ENCODE data around the gene RPTN. TPM values are rescaled to one million over a fixed set of nuclear protein-coding genes. Genes with fewer than 3 reads are reported as not detected.

The RPTN gene, protein sequence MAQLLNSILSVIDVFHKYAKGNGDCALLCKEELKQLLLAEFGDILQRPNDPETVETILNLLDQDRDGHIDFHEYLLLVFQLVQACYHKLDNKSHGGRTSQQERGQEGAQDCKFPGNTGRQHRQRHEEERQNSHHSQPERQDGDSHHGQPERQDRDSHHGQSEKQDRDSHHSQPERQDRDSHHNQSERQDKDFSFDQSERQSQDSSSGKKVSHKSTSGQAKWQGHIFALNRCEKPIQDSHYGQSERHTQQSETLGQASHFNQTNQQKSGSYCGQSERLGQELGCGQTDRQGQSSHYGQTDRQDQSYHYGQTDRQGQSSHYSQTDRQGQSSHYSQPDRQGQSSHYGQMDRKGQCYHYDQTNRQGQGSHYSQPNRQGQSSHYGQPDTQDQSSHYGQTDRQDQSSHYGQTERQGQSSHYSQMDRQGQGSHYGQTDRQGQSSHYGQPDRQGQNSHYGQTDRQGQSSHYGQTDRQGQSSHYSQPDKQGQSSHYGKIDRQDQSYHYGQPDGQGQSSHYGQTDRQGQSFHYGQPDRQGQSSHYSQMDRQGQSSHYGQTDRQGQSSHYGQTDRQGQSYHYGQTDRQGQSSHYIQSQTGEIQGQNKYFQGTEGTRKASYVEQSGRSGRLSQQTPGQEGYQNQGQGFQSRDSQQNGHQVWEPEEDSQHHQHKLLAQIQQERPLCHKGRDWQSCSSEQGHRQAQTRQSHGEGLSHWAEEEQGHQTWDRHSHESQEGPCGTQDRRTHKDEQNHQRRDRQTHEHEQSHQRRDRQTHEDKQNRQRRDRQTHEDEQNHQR
- total RNA-seq, result not detected in 2 replicates
- long read RNA-seq, result 0 reads

DNA sequence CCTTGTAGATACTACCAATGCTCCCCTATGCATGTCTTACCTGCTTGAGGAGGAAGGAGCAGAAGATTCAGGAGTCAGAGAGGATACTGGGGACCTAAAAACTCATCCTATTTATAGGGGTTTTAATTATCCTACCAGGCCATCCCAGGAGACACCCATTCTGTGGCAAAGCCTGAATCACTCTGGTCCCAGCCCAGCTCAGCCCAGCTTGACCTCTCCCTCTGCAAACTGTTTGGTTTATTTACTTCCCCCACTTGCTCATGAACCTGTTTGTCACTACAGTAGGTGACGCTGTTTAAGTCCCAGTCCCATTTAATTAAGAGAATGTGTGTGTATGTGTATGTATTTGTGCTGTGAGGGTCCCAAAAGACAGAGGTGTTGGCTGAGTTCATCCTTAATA, at the start of gene RPTN:
TSS of gene RPTN (minus strand) at position 85 of the 400 bp plus-strand sequence. CDS start 1,339 bp downstream, outside the sequence.
- no peak within 1 kb of the TSS for H3K4me3 Mint-ChIP-seq
- peaks cover 23% of the 10 kb centered on the region for H3K9me3 Mint-ChIP-seq
- H3K4me1 Mint-ChIP-seq, result no peaks in the 10 kb centered on the region
- H3K36me3 Mint-ChIP-seq (ENCODE audit: low read depth), result peaks cover 3% of the 10 kb centered on the region
- DNase-seq (ENCODE audit: low read depth, low spot score), result no peak
- TF ChIP-seq, protein P1, sequence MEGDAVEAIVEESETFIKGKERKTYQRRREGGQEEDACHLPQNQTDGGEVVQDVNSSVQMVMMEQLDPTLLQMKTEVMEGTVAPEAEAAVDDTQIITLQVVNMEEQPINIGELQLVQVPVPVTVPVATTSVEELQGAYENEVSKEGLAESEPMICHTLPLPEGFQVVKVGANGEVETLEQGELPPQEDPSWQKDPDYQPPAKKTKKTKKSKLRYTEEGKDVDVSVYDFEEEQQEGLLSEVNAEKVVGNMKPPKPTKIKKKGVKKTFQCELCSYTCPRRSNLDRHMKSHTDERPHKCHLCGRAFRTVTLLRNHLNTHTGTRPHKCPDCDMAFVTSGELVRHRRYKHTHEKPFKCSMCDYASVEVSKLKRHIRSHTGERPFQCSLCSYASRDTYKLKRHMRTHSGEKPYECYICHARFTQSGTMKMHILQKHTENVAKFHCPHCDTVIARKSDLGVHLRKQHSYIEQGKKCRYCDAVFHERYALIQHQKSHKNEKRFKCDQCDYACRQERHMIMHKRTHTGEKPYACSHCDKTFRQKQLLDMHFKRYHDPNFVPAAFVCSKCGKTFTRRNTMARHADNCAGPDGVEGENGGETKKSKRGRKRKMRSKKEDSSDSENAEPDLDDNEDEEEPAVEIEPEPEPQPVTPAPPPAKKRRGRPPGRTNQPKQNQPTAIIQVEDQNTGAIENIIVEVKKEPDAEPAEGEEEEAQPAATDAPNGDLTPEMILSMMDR (conservative IDR thresholded peaks at IDR 0.05), result no peak
- H3K27me3 Mint-ChIP-seq (ENCODE audit: low read depth), result no peaks in the 10 kb centered on the region
- no peak within 1 kb of the TSS for H3K27ac Mint-ChIP-seq (ENCODE audit: unreplicated experiment)

DNA sequence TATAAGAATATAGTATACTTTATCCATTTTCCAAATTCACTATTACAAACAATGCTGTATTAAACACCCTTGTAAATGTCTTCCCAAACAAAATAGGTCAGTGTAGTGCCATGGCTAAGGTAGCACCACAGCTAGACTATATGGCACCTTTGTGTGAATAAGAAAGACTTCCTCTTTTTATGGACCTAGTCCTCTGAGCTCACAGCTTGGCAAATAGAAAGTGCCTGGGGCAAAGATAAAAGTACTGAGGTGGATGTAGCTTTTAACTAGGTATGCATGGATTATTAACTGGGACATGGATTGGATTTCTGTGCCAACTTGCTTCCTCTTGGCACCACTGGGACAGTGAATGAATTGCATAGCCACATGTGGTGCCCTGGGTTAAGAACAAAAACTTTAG, 40.0 kb upstream of the RPTN start:
- H3K9me3 Mint-ChIP-seq, result peaks cover 24% of the 10 kb centered on the region
- H3K27ac Mint-ChIP-seq (ENCODE audit: unreplicated experiment), result no peak overlapping the region
- H3K27me3 Mint-ChIP-seq (ENCODE audit: low read depth), result no peaks in the 10 kb centered on the region
- no peak overlapping the region for H3K4me3 Mint-ChIP-seq
- H3K36me3 Mint-ChIP-seq (ENCODE audit: low read depth), result peaks cover 9% of the 10 kb centered on the region
- TF ChIP-seq, protein P1 (conservative IDR thresholded peaks at IDR 0.05), result no peak
- no peak for DNase-seq (ENCODE audit: low read depth, low spot score)
- no peaks in the 10 kb centered on the region for H3K4me1 Mint-ChIP-seq

DNA sequence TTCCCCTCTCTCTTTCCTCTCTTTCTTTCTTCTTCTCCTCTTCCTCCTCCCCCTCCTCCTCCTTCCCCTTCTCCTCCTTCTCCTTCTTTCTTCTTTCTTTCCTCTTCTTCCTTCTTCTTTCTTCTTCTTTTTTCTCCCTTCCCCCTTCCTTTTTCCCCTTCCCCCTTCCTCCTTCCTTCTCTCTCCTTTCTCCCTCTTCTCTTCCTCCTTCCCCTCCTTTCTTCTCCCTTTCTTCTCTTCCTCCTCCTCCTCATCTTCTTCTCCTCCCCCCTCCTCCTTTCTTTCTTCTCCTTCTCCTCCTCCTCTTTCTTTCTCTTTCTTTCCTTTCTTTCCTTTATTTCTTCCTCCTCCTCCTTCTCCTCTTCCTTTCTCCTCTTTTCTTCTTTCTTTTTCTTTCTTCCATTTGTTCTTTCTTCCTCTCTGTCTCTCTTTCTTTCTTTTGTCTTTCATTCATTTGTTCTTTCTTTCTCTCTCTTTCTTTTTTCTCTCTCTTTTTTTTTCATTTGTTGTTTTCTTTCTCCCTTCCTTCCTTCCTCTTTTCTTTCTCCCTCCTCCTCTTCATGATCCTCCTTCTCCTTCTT, 38.4 kb upstream of the RPTN start:
- H3K27ac Mint-ChIP-seq (ENCODE audit: unreplicated experiment), result no peak overlapping the region
- H3K4me1 Mint-ChIP-seq, result no peaks in the 10 kb centered on the region
- no peak for DNase-seq (ENCODE audit: low read depth, low spot score)
- H3K4me3 Mint-ChIP-seq, result no peak overlapping the region
- peaks cover 18% of the 10 kb centered on the region for H3K9me3 Mint-ChIP-seq
- TF ChIP-seq, protein P1 (conservative IDR thresholded peaks at IDR 0.05), result no peak
- peaks cover 5% of the 10 kb centered on the region for H3K36me3 Mint-ChIP-seq (ENCODE audit: low read depth)
- H3K27me3 Mint-ChIP-seq (ENCODE audit: low read depth), result no peaks in the 10 kb centered on the region

DNA sequence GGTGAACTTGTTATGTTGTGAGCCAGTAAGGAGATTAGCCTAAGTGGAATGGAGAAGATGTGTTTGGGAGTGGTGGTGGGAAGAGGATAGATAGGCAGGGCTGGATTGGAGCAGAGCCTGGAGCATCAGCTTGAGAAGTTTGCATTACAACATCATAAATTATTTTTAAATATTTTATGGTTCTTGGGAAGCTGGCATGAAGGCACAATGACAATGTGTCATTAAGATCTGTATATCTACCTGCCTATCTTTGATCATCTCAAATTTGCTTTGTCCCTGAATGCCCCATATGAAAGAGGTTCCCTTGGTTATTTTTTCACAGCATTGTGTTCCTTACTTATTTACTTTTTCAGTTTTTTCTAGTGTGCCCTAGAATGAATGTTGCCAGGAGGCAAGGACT, 32.7 kb upstream of the RPTN start:
- H3K27ac Mint-ChIP-seq (ENCODE audit: unreplicated experiment), result no peak overlapping the region
- H3K27me3 Mint-ChIP-seq (ENCODE audit: low read depth), result peaks cover 2% of the 10 kb centered on the region
- H3K9me3 Mint-ChIP-seq, result peaks cover 15% of the 10 kb centered on the region
- H3K4me3 Mint-ChIP-seq, result no peak overlapping the region
- TF ChIP-seq, protein P1 (conservative IDR thresholded peaks at IDR 0.05), result no peak
- H3K36me3 Mint-ChIP-seq (ENCODE audit: low read depth), result no peaks in the 10 kb centered on the region
- DNase-seq (ENCODE audit: low read depth, low spot score), result no peak
- no peaks in the 10 kb centered on the region for H3K4me1 Mint-ChIP-seq

DNA sequence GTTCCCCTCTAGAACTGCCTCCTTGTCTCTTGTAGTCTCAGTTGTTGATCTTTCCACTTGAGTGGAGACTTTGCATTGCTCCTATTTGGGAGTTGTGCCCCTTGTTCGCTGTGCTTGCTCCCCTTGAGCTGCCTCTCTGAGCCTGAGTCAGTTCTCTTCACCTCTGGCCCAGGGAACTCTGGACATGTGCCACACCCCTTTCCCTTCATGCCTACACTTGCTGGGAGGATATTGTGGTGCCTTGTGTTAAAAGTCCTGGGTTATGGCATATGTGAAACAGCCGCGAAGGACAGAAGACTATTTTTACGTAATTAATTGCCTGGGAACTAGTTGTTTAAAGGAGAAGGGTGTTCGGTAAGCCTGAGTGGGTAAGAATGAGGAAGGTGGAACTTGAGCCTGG, 32.2 kb upstream of the RPTN start:
- H3K9me3 Mint-ChIP-seq, result peaks cover 15% of the 10 kb centered on the region
- TF ChIP-seq, protein P1 (conservative IDR thresholded peaks at IDR 0.05), result no peak
- H3K4me1 Mint-ChIP-seq, result no peaks in the 10 kb centered on the region
- H3K36me3 Mint-ChIP-seq (ENCODE audit: low read depth), result no peaks in the 10 kb centered on the region
- DNase-seq (ENCODE audit: low read depth, low spot score), result no peak
- H3K27ac Mint-ChIP-seq (ENCODE audit: unreplicated experiment), result no peak overlapping the region
- H3K4me3 Mint-ChIP-seq, result no peak overlapping the region
- peaks cover 2% of the 10 kb centered on the region for H3K27me3 Mint-ChIP-seq (ENCODE audit: low read depth)
